ENCODE measurements around the gene TMEM120B. TPM values are rescaled to one million over a fixed set of nuclear protein-coding genes. Genes with fewer than 3 reads are reported as not detected.

TMEM120B gene
- total and polyA plus RNA-seq, 2 of the 4 experiments (the other 2 are of a cell fraction) = 10.6 to 18.4 TPM

- peak overlapping the region; percentile 99 for H3K56ac ChIP-seq (ENCODE audit: extremely low read depth, insufficient read depth, low read length)
- peaks cover 7 to 45% of the 10 kb centered on the region in 2 experiments; a peak in 3 of 4 replicates for H3K79me1 ChIP-seq (ENCODE audit: low read depth in 1 of 2, low read length in 2 of 2)
- H3K4me2 ChIP-seq (ENCODE audit: low read depth, low read length) = peak overlapping the region; percentile 96
- H3K9ac ChIP-seq (ENCODE audit: low read depth, low read length) = peak overlapping the region; percentile 93
- peak overlapping the region; percentile 52 for H3K4me3 ChIP-seq (ENCODE audit: insufficient read depth, low read depth, low read length)
- peak overlapping the region; percentile 77; the same call in 2 of the 3 replicates for H2BK15ac ChIP-seq (ENCODE audit: low read depth, low read length)
- peak overlapping the region; percentile 99 for H2BK5ac ChIP-seq (ENCODE audit: low read depth, low read length, poor library complexity, severe bottlenecking)
- BruUV-seq (replicated peaks) = TSS peak; percentile 55
- peak overlapping the region; percentile 88 for H2BK120ac ChIP-seq (ENCODE audit: low read depth, low read length)
- H3K9me1 ChIP-seq (ENCODE audit: insufficient read depth, low read length) = peaks cover 4% of the 10 kb centered on the region; the same call in 1 of the 2 replicates
- intact Hi-C loops (cut with micrococcal nuclease) (no loop called here), dilution Hi-C loops (cut with HindIII; ENCODE audit: low sequenced_read_pairs, unreplicated experiment) (no loop called here), in situ Hi-C loops (cut with MboI; ENCODE audit: low sequenced_read_pairs) (no loop called here)
- peak overlapping the region; percentile 87 for H2AK5ac ChIP-seq (ENCODE audit: low read depth, low read length)
- peak; percentile 45 for DNase-seq
- H3K23ac ChIP-seq (ENCODE audit: low read depth, low read length) = peak overlapping the region; percentile 100
- no peak for ATAC-seq (ENCODE audit: low read depth)
- no peaks in the 10 kb centered on the region for H3K9me3 ChIP-seq (ENCODE audit: control insufficient read depth, insufficient read depth, low read length)
- peak overlapping the region; percentile 100 for H3K14ac ChIP-seq (replicated peaks; ENCODE audit: low read depth, low read length)
- peak overlapping the region; percentile 99 for H3K4ac ChIP-seq (ENCODE audit: low read depth, low read length)
- ChIA-PET POLR2A (ENCODE audit: unreplicated experiment) (interaction anchor here (0.6 to 3.4 kb wide), 2 partner anchors 9 to 108 kb away, joined by 13 to 20 read pairs; no protein-coding TSS in a partner anchor), CTCF (interaction anchor here (0.9 to 2.3 kb wide), 3 partner anchors 8 to 86 kb away, joined by 3 to 8 read pairs (median 6); partner anchors contain the start of genes PSMD9 and RHOF)
- peak overlapping the region; percentile 97 for H3K27ac ChIP-seq (ENCODE audit: insufficient read depth, low read length)
- H3K27me3 ChIP-seq (ENCODE audit: control insufficient read depth, insufficient read depth, low read length) = no peaks in the 10 kb centered on the region
- H4K91ac ChIP-seq (ENCODE audit: insufficient read depth, low read depth, low read length) = peak overlapping the region; percentile 99
- H4K8ac ChIP-seq (ENCODE audit: low read depth in 2 of 2, low read length in 2 of 2) = peak overlapping the region; percentile 93 to 99
- H2AK9ac ChIP-seq (replicated peaks; ENCODE audit: low read depth, low read length, poor library complexity) = peak overlapping the region; percentile 100
- H2BK20ac ChIP-seq (ENCODE audit: low read depth, low read length) = peak overlapping the region; percentile 68
- peak overlapping the region; percentile 99 for H3K18ac ChIP-seq (ENCODE audit: low read depth, low read length)
- peaks cover 31% of the 10 kb centered on the region for H3K4me1 ChIP-seq (ENCODE audit: control insufficient read depth, insufficient read depth, low read length)
- H2AFZ ChIP-seq (replicated peaks; ENCODE audit: low read length, poor library complexity) = peak overlapping the region; percentile 67
- H4K5ac ChIP-seq (ENCODE audit: low read depth, low read length) = peak overlapping the region; percentile 100
- WGBS, 2 experiments (ENCODE audit: extremely low coverage in 2 of 2, insufficient read length in 1 of 2) = no CpG with 5 or more reads among the region's 18 CpGs
- peaks cover 5% of the 10 kb centered on the region for H3K36me3 ChIP-seq (ENCODE audit: control insufficient read depth, insufficient read depth, low read length)
- H4K20me1 ChIP-seq (ENCODE audit: insufficient read depth, low read length) = peaks cover 24% of the 10 kb centered on the region
- TF ChIP-seq MAFK (IDR thresholded peaks at IDR 0.05; ENCODE audit: low read depth, low read length) (no peak), MXI1 (IDR thresholded peaks at IDR 0.05; ENCODE audit: borderline replicate concordance, low read depth, low read length) (no peak), BHLHE40 (IDR thresholded peaks at IDR 0.05; ENCODE audit: low read depth, low read length) (no peak), SMC3 (IDR thresholded peaks at IDR 0.05; ENCODE audit: low read depth, low read length) (no peak), USF2 (IDR thresholded peaks at IDR 0.05; ENCODE audit: low read depth, low read length) (no peak), RCOR1 (IDR thresholded peaks at IDR 0.05; ENCODE audit: insufficient replicate concordance, low read length) (no peak), NFE2L2 (IDR thresholded peaks at IDR 0.05; ENCODE audit: low read depth, low read length) (no peak), RAD21 (IDR thresholded peaks at IDR 0.05; ENCODE audit: low read length) (no peak), POLR2A (IDR thresholded peaks at IDR 0.05; ENCODE audit: low read depth, low read length) (no peak), FOS (IDR thresholded peaks at IDR 0.05; ENCODE audit: low read depth, low read length) (no peak), CHD1 (IDR thresholded peaks at IDR 0.05; ENCODE audit: low read depth, low read length) (no peak), CTCF (conservative IDR thresholded peaks at IDR 0.05; ENCODE audit: low read depth, low read length) (no peak), ELK1 (IDR thresholded peaks at IDR 0.05; ENCODE audit: borderline replicate concordance, low read depth, low read length) (no peak), CEBPB (IDR thresholded peaks at IDR 0.05; ENCODE audit: low read depth, low read length) (no peak)
Observed at GRCh38 chr12:121801595-121802484, 89.3 kb downstream of the TMEM120B start.

Measured in IMR-90 (cell line).